HepG2 (cell line): Measurements from ENCODE around the gene SLC35B2. TPM values are rescaled to one million over a fixed set of nuclear protein-coding genes. Genes with fewer than 3 reads are reported as not detected.

Source experiments
- ATAC-seq: fragments of 200-7000 bp; cut with Tn5 transposase; 3 replicates; pipeline ENCODE4 v1.9.1; 2020; ENCODE audit warnings: mild to moderate bottlenecking, moderate library complexity
- BruUV-seq: library from RNA; stranded (reverse); fragments of 400-500 nt; replicated peaks from 2 replicates; lab custom pipeline; 2021; lab: Mats Ljungman, UMichigan
- CTCF ChIA-PET: fragments of 300-600 bp; formaldehyde crosslinking; extraction: SDS; loops from one replicate; lab custom pipeline; 2021; ENCODE audit warnings: low total read pairs, inconsistent platforms, low intra/inter-chr PET ratio; lab: Yijun Ruan, JAX
- POLR2A ChIA-PET: fragments of 350-600 bp; sonication (Branson Sonifier 250); formaldehyde crosslinking; loops from one replicate; lab custom pipeline; 2020; ENCODE audit warnings: antibody characterized with exemption, inconsistent platforms; lab: Yijun Ruan, JAX
- DNase-seq: peaks from one replicate; pipeline ENCODE4 v3.0.0-alpha.2; 2015; ENCODE audit warnings: low spot score
- FAIRE-seq: peaks from 3 replicates; lab custom pipeline; 2011; peaks lifted over from hg19 to GRCh38; lab: Jason Lieb, UNC
- H2AFZ ChIP-seq: one replicate; pipeline ENCODE4 v1.6.1; 2011; ENCODE audit warnings: low read length, inconsistent platforms
- H3K27ac ChIP-seq: fragments of 300-600 bp; 3 replicates; pipeline ENCODE4 v1.8.0; 2011; ENCODE audit warnings: mixed run types, mild to moderate bottlenecking, mixed read lengths, low read length, inconsistent platforms; ENCODE audit not compliant: insufficient read depth; ENCODE audit errors: extremely low read length
- H3K27me3 ChIP-seq, 2 experiments: fragments of 200-600 bp in 1 of 2; 2 replicates in 1 of 2; 3 replicates in 1 of 2; pipeline versions ENCODE4 v1.6.0 to v1.8.0; 2011; ENCODE audit warnings: low read length in 2 of 2, mild to moderate bottlenecking in 2 of 2, moderate library complexity in 2 of 2, inconsistent platforms in 1 of 2; ENCODE audit not compliant: insufficient read depth in 2 of 2, control insufficient read depth in 1 of 2
- H3K36me3 ChIP-seq, 2 experiments: fragments of 200-600 bp in 1 of 2; replicated peaks in 1 of 2; 2 replicates in 1 of 2; 3 replicates in 1 of 2; pipeline versions ENCODE4 v1.5.1 to v1.8.0; 2011; ENCODE audit warnings: low read length in 2 of 2, inconsistent platforms in 1 of 2; ENCODE audit not compliant: insufficient read depth in 2 of 2, control insufficient read depth in 1 of 2
- H3K4me1 ChIP-seq: 2 replicates; pipeline ENCODE4 v1.5.1; 2012; ENCODE audit warnings: low read length, inconsistent platforms; ENCODE audit not compliant: insufficient read depth
- H3K4me2 ChIP-seq: 2 replicates; pipeline ENCODE4 v1.6.0; 2011; ENCODE audit warnings: low read depth, low read length, inconsistent platforms
- H3K4me3 ChIP-seq, 3 experiments: fragments of 200-600 bp in 1 of 3; sonication (generic), shearing (Covaris generic) in 1 of 3; replicated peaks in 1 of 3; 2 replicates each; pipeline ENCODE4 v1.5.1; 2011 to 2016; ENCODE audit warnings: low read length in 3 of 3, inconsistent platforms in 2 of 3, low read depth in 2 of 3, mild to moderate bottlenecking in 2 of 3, control low read depth in 1 of 3, mixed read lengths in 1 of 3; ENCODE audit not compliant: insufficient read depth in 1 of 3
- H3K79me2 ChIP-seq: one replicate; pipeline ENCODE4 v1.6.1; 2011; ENCODE audit warnings: low read length, inconsistent platforms; ENCODE audit not compliant: insufficient read depth
- H3K9ac ChIP-seq: 2 replicates; pipeline ENCODE4 v1.6.0; 2011; ENCODE audit warnings: mild to moderate bottlenecking, low read depth, low read length, inconsistent platforms; ENCODE audit not compliant: insufficient read depth
- H3K9me3 ChIP-seq: 2 replicates; pipeline ENCODE4 v1.5.1; 2012; ENCODE audit warnings: mild to moderate bottlenecking, low read length
- H4K20me1 ChIP-seq: 2 replicates; pipeline ENCODE4 v1.6.0; 2011; ENCODE audit warnings: inconsistent platforms, mild to moderate bottlenecking, low read length, moderate library complexity; ENCODE audit not compliant: insufficient read depth
- DZIP1 ChIP-seq: sonication (generic); formaldehyde crosslinking; IDR thresholded peaks from 2 replicates; pipeline ENCODE4 v1.5.0; 2020; ENCODE audit warnings: mild to moderate bottlenecking, missing genetic modification reagents
- HNRNPLL ChIP-seq: fragments of 200-400 bp; formaldehyde crosslinking; IDR thresholded peaks from 2 replicates; pipeline ENCODE4 v1.6.1; 2017; ENCODE audit warnings: mild to moderate bottlenecking, low read depth, low read length; ENCODE audit not compliant: poor library complexity, severe bottlenecking
- HOXA7 ChIP-seq: sonication (generic); formaldehyde crosslinking; IDR thresholded peaks from 2 replicates; pipeline ENCODE4 v1.8.1; 2022; ENCODE audit warnings: mild to moderate bottlenecking, missing genetic modification reagents, moderate library complexity
- MTF2 ChIP-seq: sonication (generic); formaldehyde crosslinking; IDR thresholded peaks from 2 replicates; pipeline ENCODE4 v1.5.0; 2020; ENCODE audit warnings: missing genetic modification reagents, borderline replicate concordance
- ZNF33B ChIP-seq: sonication (generic); formaldehyde crosslinking; IDR thresholded peaks from 2 replicates; pipeline ENCODE4 v1.5.1; 2020; ENCODE audit warnings: mild to moderate bottlenecking, missing genetic modification reagents
- ZNF350 ChIP-seq: sonication (generic); formaldehyde crosslinking; IDR thresholded peaks from 2 replicates; pipeline ENCODE4 v1.4.0; 2020; ENCODE audit warnings: mild to moderate bottlenecking, low read depth, missing genetic modification reagents, borderline replicate concordance
- ZUFSP ChIP-seq: sonication (generic); formaldehyde crosslinking; IDR thresholded peaks from 2 replicates; pipeline ENCODE4 v1.9.0; 2021; ENCODE audit warnings: missing genetic modification reagents, mild to moderate bottlenecking, borderline replicate concordance
- WGBS: methylation state at CpG from one replicate; pipeline ENCODE4 v1.1.6; 2017; ENCODE audit warnings: low lambda C conversion rate; 5-methylcytosine and 5-hydroxymethylcytosine counted together
- in situ Hi-C: cut with HindIII; loops from 2 replicates; pipeline ENCODE4 v1.10.0; 2017; ENCODE audit warnings: low pct_unique_long_range_greater_than_20kb; ENCODE audit not compliant: extremely low pct_ligation_motif_present
- intact Hi-C: fragments of 100-400 bp; cut with micrococcal nuclease; formaldehyde crosslinking; loops from one replicate; pipeline ENCODE4 v1.10.0; 2022; ENCODE audit not compliant: unreplicated experiment
- polyA plus RNA-seq, 8 experiments: library from polyadenylated mRNA; depleted of rRNA in 3 of 8; stranded (reverse) in 7 of 8; unstranded in 1 of 8; fragments of >200 nt; fragmentation: Illumina TruSeq in 4 of 8; extraction: Trizol in 4 of 8; gene quantifications; 2 replicates each; pipeline versions ENCODE4 v1.2.1 to v1.2.3, GENCODE V29; 2011 to 2016; ENCODE audit warnings: low read depth in 4 of 8, missing spikeins in 1 of 8, mixed read lengths in 1 of 8; ENCODE audit not compliant: insufficient read depth in 1 of 8
- total RNA-seq, 5 experiments: library from RNA; depleted of rRNA; stranded (reverse); fragments of >200 nt; fragmentation: Illumina TruSeq; extraction: Trizol; gene quantifications; 2 replicates each; pipeline ENCODE4 v1.2.3, GENCODE V29; 2016; ENCODE audit warnings: low read depth in 1 of 5
- TF ChIP-seq, protein P1 (sequence below): sonication (generic); formaldehyde crosslinking; IDR thresholded peaks from 2 replicates; pipeline ENCODE4 v1.5.0; 2020; ENCODE audit warnings: missing genetic modification reagents

The SLC35B2 gene
- total and polyA plus RNA-seq, 2 of the 13 experiments (the other 11 are each of a cell fraction or from before 2014, with no cell fraction given) = 61.1 to 148 TPM

DNA sequence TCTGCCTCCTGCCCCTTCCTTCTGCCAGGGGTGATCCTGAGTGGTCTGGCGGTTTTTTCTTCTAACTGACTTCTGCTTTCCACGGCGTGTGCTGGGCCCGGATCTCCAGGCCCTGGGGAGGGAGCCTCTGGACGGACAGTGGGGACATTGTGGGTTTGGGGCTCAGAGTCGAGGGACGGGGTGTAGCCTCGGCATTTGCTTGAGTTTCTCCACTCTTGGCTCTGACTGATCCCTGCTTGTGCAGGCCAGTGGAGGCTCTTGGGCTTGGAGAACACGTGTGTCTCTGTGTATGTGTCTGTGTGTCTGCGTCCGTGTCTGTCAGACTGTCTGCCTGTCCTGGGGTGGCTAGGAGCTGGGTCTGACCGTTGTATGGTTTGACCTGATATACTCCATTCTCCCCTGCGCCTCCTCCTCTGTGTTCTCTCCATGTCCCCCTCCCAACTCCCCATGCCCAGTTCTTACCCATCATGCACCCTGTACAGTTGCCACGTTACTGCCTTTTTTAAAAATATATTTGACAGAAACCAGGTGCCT is 23.7 kb downstream of the SLC35B2 start (continued):
- TF ChIP-seq, protein P1, sequence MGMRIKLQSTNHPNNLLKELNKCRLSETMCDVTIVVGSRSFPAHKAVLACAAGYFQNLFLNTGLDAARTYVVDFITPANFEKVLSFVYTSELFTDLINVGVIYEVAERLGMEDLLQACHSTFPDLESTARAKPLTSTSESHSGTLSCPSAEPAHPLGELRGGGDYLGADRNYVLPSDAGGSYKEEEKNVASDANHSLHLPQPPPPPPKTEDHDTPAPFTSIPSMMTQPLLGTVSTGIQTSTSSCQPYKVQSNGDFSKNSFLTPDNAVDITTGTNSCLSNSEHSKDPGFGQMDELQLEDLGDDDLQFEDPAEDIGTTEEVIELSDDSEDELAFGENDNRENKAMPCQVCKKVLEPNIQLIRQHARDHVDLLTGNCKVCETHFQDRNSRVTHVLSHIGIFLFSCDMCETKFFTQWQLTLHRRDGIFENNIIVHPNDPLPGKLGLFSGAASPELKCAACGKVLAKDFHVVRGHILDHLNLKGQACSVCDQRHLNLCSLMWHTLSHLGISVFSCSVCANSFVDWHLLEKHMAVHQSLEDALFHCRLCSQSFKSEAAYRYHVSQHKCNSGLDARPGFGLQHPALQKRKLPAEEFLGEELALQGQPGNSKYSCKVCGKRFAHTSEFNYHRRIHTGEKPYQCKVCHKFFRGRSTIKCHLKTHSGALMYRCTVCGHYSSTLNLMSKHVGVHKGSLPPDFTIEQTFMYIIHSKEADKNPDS (CRISPR knock-in tag) = peak; percentile 89; the same call in 1 of the 2 replicates
- TF ChIP-seq MTF2 (CRISPR knock-in tag) = 0 out of 2 replicates have a peak, but pooled peaks have one; percentile 31

DNA sequence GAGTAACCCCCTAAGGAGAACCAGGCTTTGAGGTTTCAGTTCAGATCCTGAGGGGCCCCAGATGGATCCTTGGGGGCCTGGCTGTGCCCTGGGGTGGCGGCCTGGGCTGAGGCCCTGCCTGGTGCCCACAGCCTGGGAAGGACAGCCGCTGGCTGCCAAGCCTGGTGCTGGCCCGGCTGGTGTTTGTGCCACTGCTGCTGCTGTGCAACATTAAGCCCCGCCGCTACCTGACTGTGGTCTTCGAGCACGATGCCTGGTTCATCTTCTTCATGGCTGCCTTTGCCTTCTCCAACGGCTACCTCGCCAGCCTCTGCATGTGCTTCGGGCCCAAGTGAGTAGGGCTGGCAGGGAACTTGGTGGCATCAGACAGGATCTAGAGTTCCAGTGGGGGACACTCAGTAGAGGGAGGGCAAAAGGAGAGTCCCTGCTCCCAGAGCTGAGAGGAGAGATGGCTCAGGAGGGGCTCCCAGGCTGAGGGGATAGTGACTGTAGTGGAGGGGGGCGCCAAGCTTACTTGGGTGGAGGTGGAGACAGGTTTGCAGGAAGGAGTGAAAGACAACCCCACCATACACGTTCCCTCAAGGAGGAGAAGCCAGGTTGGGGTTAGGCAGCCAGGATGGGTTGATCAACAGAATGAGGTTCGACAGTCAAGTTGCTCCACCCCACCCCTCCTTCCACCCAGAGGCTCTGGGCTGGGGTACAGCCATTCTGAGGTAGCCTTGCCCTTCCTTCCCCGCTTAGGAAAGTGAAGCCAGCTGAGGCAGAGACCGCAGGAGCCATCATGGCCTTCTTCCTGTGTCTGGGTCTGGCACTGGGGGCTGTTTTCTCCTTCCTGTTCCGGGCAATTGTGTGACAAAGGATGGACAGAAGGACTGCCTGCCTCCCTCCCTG is 24.4 kb downstream of the SLC35B2 start:
- H3K27ac ChIP-seq = no peak overlapping the region

More for the DNA sequence above, 24.4 kb downstream of the SLC35B2 start:
- no peak overlapping the region for H2AFZ ChIP-seq
- TF ChIP-seq ZNF33B (CRISPR knock-in tag) (no peak), ZNF350 (CRISPR knock-in tag) (no peak), ZUFSP (CRISPR knock-in tag) (no peak), HOXA7 (CRISPR knock-in tag) (no peak), HNRNPLL (no peak), DZIP1 (CRISPR knock-in tag) (peak; percentile 21; the same call in 1 of the 2 replicates)
- no peaks in the 10 kb centered on the region for H3K79me2 ChIP-seq
- ATAC-seq (no peak), DNase-seq (no peak), FAIRE-seq (no peak)
- no TSS peak for BruUV-seq
- no peak overlapping the region for H3K9ac ChIP-seq
- H3K4me2 ChIP-seq = no peak overlapping the region
- ChIA-PET CTCF (interaction anchor here (2.6 to 5.3 kb wide), 3 partner anchors 11 to 137 kb away, joined by 18 to 38 read pairs (median 36); partner anchors contain the start of gene SLC29A1), POLR2A (interaction anchor here (3.7 kb wide), 1 partner anchor 9 kb away, joined by 20 read pairs; the partner anchor contains the start of gene SLC29A1)
- no peaks in the 10 kb centered on the region for H4K20me1 ChIP-seq
- no peaks in the 10 kb centered on the region for H3K27me3 ChIP-seq
- no peaks in the 10 kb centered on the region for H3K9me3 ChIP-seq
- in situ Hi-C loops = no loop called here
- intact Hi-C loops = no loop called here
- H3K36me3 ChIP-seq = peaks cover 11 to 24% of the 10 kb centered on the region in 2 experiments
- WGBS = 94% methylated on average over 16 of the region's 16 CpGs
- no peak overlapping the region for H3K4me3 ChIP-seq
- peaks cover 53% of the 10 kb centered on the region for H3K4me1 ChIP-seq
